IPS-18a (cell line): ENCODE measurements around the gene HEXIM1.

Experiments
- H3K27ac ChIP-seq: one replicate; pipeline ENCODE4 v1.5.1; 2013; ENCODE audit warnings: low read length
- H3K27me3 ChIP-seq: one replicate; pipeline ENCODE4 v1.6.1; 2013; ENCODE audit warnings: mild to moderate bottlenecking, low read length; ENCODE audit not compliant: control insufficient read depth, insufficient read depth
- H3K36me3 ChIP-seq: one replicate; pipeline ENCODE4 v1.6.1; 2013; ENCODE audit warnings: low read depth, low read length; ENCODE audit not compliant: control insufficient read depth
- H3K4me1 ChIP-seq: one replicate; pipeline ENCODE4 v1.6.1; 2013; ENCODE audit warnings: low read depth, low read length; ENCODE audit not compliant: control insufficient read depth
- H3K4me3 ChIP-seq: one replicate; pipeline ENCODE4 v1.5.1; 2013; ENCODE audit warnings: low read length
- H3K9ac ChIP-seq: one replicate; pipeline ENCODE4 v1.6.1; 2013; ENCODE audit warnings: mild to moderate bottlenecking, low read length, moderate library complexity
- H3K9me3 ChIP-seq: one replicate; pipeline ENCODE4 v1.6.1; 2013; ENCODE audit warnings: low read depth, low read length; ENCODE audit not compliant: control insufficient read depth

HEXIM1 gene

GRCh38 chr17:45144199-45145034 is 3.9 kb upstream of the HEXIM1 start:
- H3K27ac ChIP-seq: no peak overlapping the region

GRCh38 chr17:45145035-45145389 is 3.3 kb upstream of the HEXIM1 start:
- no peak overlapping the region for H3K9ac ChIP-seq
- H3K27me3 ChIP-seq: no peaks in the 10 kb centered on the region
- H3K27ac ChIP-seq: no peak overlapping the region
- no peaks in the 10 kb centered on the region for H3K9me3 ChIP-seq
- H3K4me1 ChIP-seq: peaks cover 11% of the 10 kb centered on the region
- H3K4me3 ChIP-seq: peak overlapping the region; percentile 64
- no peaks in the 10 kb centered on the region for H3K36me3 ChIP-seq

More at GRCh38 chr17:45144199-45145034, 3.9 kb upstream of the HEXIM1 start:
- Histone ChIP-seq H3K4me1 (peaks cover 11% of the 10 kb centered on the region), H3K36me3 (no peaks in the 10 kb centered on the region), H3K27me3 (no peaks in the 10 kb centered on the region), H3K9me3 (no peaks in the 10 kb centered on the region), H3K4me3 (peak overlapping the region; percentile 64), H3K9ac (no peak overlapping the region)

GRCh38 chr17:45146166-45146565 is 2.1 kb upstream of the HEXIM1 start:
- H3K9me3 ChIP-seq: no peaks in the 10 kb centered on the region
- no peak overlapping the region for H3K4me3 ChIP-seq
- peaks cover 17% of the 10 kb centered on the region for H3K4me1 ChIP-seq
- no peaks in the 10 kb centered on the region for H3K36me3 ChIP-seq
- no peaks in the 10 kb centered on the region for H3K27me3 ChIP-seq
- no peak overlapping the region for H3K27ac ChIP-seq
- H3K9ac ChIP-seq: no peak overlapping the region

- Histone ChIP-seq H3K9ac (peak overlapping the region; percentile 98), H3K27me3 (no peaks in the 10 kb centered on the region), H3K4me3 (peak overlapping the region; percentile 92), H3K27ac (no peak overlapping the region), H3K36me3 (no peaks in the 10 kb centered on the region), H3K9me3 (no peaks in the 10 kb centered on the region), H3K4me1 (peaks cover 20% of the 10 kb centered on the region)
Measured at GRCh38 chr17:45146592-45146889, 1.7 kb upstream of the HEXIM1 start.

GRCh38 chr17:45146890-45147580 is 1.2 kb upstream of the HEXIM1 start:
- Histone ChIP-seq H3K4me1 (peaks cover 22% of the 10 kb centered on the region), H3K4me3 (peak overlapping the region; percentile 92), H3K27ac (peak overlapping the region; percentile 98), H3K9ac (peak overlapping the region; percentile 98), H3K36me3 (no peaks in the 10 kb centered on the region), H3K27me3 (no peaks in the 10 kb centered on the region), H3K9me3 (no peaks in the 10 kb centered on the region)

GRCh38 chr17:45147581-45148182 is 593 bp upstream of the HEXIM1 start:
- Histone ChIP-seq H3K27me3 (no peaks in the 10 kb centered on the region), H3K9ac (peak overlapping the region; percentile 98), H3K36me3 (no peaks in the 10 kb centered on the region), H3K4me1 (peaks cover 22% of the 10 kb centered on the region), H3K4me3 (peak overlapping the region; percentile 92), H3K9me3 (no peaks in the 10 kb centered on the region), H3K27ac (peak overlapping the region; percentile 98)

GRCh38 chr17:45149037-45149668 is 878 bp downstream of the HEXIM1 start:
- Histone ChIP-seq H3K27ac (peak overlapping the region; percentile 41), H3K9me3 (no peaks in the 10 kb centered on the region)

DNA sequence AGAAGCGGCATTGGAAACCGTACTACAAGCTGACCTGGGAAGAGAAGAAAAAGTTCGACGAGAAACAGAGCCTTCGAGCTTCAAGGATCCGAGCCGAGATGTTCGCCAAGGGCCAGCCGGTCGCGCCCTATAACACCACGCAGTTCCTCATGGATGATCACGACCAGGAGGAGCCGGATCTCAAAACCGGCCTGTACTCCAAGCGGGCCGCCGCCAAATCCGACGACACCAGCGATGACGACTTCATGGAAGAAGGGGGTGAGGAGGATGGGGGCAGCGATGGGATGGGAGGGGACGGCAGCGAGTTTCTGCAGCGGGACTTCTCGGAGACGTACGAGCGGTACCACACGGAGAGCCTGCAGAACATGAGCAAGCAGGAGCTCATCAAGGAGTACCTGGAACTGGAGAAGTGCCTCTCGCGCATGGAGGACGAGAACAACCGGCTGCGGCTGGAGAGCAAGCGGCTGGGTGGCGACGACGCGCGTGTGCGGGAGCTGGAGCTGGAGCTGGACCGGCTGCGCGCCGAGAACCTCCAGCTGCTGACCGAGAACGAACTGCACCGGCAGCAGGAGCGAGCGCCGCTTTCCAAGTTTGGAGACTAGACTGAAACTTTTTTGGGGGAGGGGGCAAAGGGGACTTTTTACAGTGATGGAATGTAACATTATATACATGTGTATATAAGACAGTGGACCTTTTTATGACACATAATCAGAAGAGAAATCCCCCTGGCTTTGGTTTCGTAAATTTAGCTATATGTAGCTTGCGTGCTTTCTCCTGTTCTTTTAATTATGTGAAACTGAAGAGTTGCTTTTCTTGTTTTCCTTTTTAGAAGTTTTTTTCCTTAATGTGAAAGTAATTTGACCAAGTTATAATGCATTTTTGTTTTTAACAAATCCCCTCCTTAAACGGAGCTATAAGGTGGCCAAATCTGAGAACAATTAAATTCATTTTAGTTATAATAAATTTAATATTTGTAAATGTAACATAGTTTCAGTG is 1.7 kb downstream of the HEXIM1 start:
- H3K9me3 ChIP-seq: no peaks in the 10 kb centered on the region
- H3K27me3 ChIP-seq: no peaks in the 10 kb centered on the region

More at GRCh38 chr17:45149037-45149668, 878 bp downstream of the HEXIM1 start:
- Histone ChIP-seq H3K36me3 (no peaks in the 10 kb centered on the region), H3K9ac (peak overlapping the region; percentile 70), H3K4me1 (peaks cover 18% of the 10 kb centered on the region), H3K4me3 (peak overlapping the region; percentile 97), H3K27me3 (no peaks in the 10 kb centered on the region)

GRCh38 chr17:45150911-45151809 is 2.9 kb downstream of the HEXIM1 start:
- Histone ChIP-seq H3K27me3 (no peaks in the 10 kb centered on the region), H3K27ac (no peak overlapping the region), H3K36me3 (no peaks in the 10 kb centered on the region), H3K4me3 (peak overlapping the region; percentile 97), H3K4me1 (peaks cover 18% of the 10 kb centered on the region), H3K9ac (no peak overlapping the region), H3K9me3 (no peaks in the 10 kb centered on the region)

More for the DNA sequence above, 1.7 kb downstream of the HEXIM1 start:
- Histone ChIP-seq H3K4me3 (peak overlapping the region; percentile 97), H3K27ac (no peak overlapping the region), H3K4me1 (peaks cover 18% of the 10 kb centered on the region), H3K36me3 (no peaks in the 10 kb centered on the region), H3K9ac (peak overlapping the region; percentile 70)

GRCh38 chr17:45155029-45155428 is 6.8 kb downstream of the HEXIM1 start:
- Histone ChIP-seq H3K36me3 (no peaks in the 10 kb centered on the region), H3K27ac (no peak overlapping the region), H3K9me3 (no peaks in the 10 kb centered on the region), H3K27me3 (no peaks in the 10 kb centered on the region), H3K4me1 (peaks cover 15% of the 10 kb centered on the region), H3K4me3 (no peak overlapping the region), H3K9ac (no peak overlapping the region)
